ENCODE results near the gene NUCB1. TPM values are rescaled to one million over a fixed set of nuclear protein-coding genes. Genes with fewer than 3 reads are reported as not detected.
A peak's percentile ranks its signal among the peaks of the same experiment; 100 is the strongest.

NUCB1 gene
- total and polyA plus RNA-seq, 9 of the 15 experiments (the other 6 are each of a cell fraction or from before 2014, with no cell fraction given) = 3.1 to 153 (median 71.7) TPM

- TF ChIP-seq HINFP (tag; conservative IDR thresholded peaks at IDR 0.05; ENCODE audit: low read depth) (no peak), HDAC1 (IDR thresholded peaks at IDR 0.05) (no peak), NEUROD1 (IDR thresholded peaks at IDR 0.05; ENCODE audit: borderline replicate concordance, low read depth, low read length, partially characterized antibody) (no peak), HBP1 (CRISPR knock-in tag; IDR thresholded peaks at IDR 0.05) (peak; percentile 75), TOE1 (IDR thresholded peaks at IDR 0.05; ENCODE audit: borderline replicate concordance) (peak; percentile 62; the same call in 1 of the 2 replicates), TOE1 (CRISPR knock-in tag; IDR thresholded peaks at IDR 0.05; ENCODE audit: borderline replicate concordance, low read depth) (no peak), CHD4 (IDR thresholded peaks at IDR 0.05; ENCODE audit: insufficient read depth, insufficient replicate concordance, low read depth, low read length, poor library complexity, severe bottlenecking) (no peak), CGGBP1 (CRISPR knock-in tag; IDR thresholded peaks at IDR 0.05) (no peak), SAP30 (IDR thresholded peaks at IDR 0.05; ENCODE audit: borderline replicate concordance, insufficient read depth, low read depth, low read length, poor library complexity, severe bottlenecking) (no peak), MLLT1 (IDR thresholded peaks at IDR 0.05) (peak; percentile 46 to 73; a peak in 2 of 4 replicates), CBX5 (IDR thresholded peaks at IDR 0.05; ENCODE audit: borderline replicate concordance, low read depth) (no peak), MTF1 (CRISPR knock-in tag; IDR thresholded peaks at IDR 0.05; ENCODE audit: borderline replicate concordance) (no peak), TCF15 (CRISPR knock-in tag; IDR thresholded peaks at IDR 0.05) (no peak), TBL1XR1 (IDR thresholded peaks at IDR 0.05; ENCODE audit: low read length in 2 of 2) (0 out of 4 replicates have a peak, but pooled peaks of 1 of the 2 experiments have one; percentile 5), KLF16 (IDR thresholded peaks at IDR 0.05) (no peak), RUNX1 (IDR thresholded peaks at IDR 0.05; ENCODE audit: low read depth) (0 out of 2 replicates have a peak, but pooled peaks have one; percentile 10), ZFP1 (CRISPR knock-in tag; IDR thresholded peaks at IDR 0.05) (peak; percentile 10; the same call in 1 of the 2 replicates), JUND (IDR thresholded peaks at IDR 0.05; ENCODE audit: borderline replicate concordance, low read depth, low read length) (peak; percentile 15; the same call in 1 of the 2 replicates), JUND (tag; IDR thresholded peaks at IDR 0.05; ENCODE audit: borderline replicate concordance, low read depth, low read length) (no peak), RBM14 (IDR thresholded peaks at IDR 0.05; ENCODE audit: borderline replicate concordance, insufficient read depth, low read depth, low read length) (no peak), MCM2 (IDR thresholded peaks at IDR 0.05; ENCODE audit: low read depth) (no peak), ZNF124 (CRISPR knock-in tag; IDR thresholded peaks at IDR 0.05) (no peak)
Observed at GRCh38 chr19:48967346-48968178, 67.5 kb downstream of the NUCB1 start (continued).
